Karpas-422 (cell line): ENCODE results near the gene DHX16. TPM values are rescaled to one million over a fixed set of nuclear protein-coding genes. Genes with fewer than 3 reads are reported as not detected.

Source experiments
- DNase-seq: peaks from one replicate; pipeline ENCODE4 v3.0.0-alpha.2; 2015
- H2AFZ ChIP-seq: fragments of 200-600 bp; sonication (generic); 2 replicates; pipeline ENCODE4 v1.6.1; 2014; ENCODE audit warnings: antibody characterized with exemption, low read length, mixed read lengths
- H3K27ac ChIP-seq: fragments of 200-600 bp; sonication (generic); 2 replicates; pipeline ENCODE4 v1.5.1; 2014; ENCODE audit warnings: mild to moderate bottlenecking, low read length, moderate library complexity
- H3K27me3 ChIP-seq: fragments of 200-600 bp; sonication (generic); 2 replicates; pipeline ENCODE4 v1.6.1; 2014; ENCODE audit warnings: low read length, mixed read lengths
- H3K36me3 ChIP-seq: fragments of 200-600 bp; sonication (generic); 2 replicates; pipeline ENCODE4 v1.6.1; 2014; ENCODE audit warnings: low read length, mixed read lengths; ENCODE audit not compliant: insufficient read depth
- H3K4me1 ChIP-seq: fragments of 200-600 bp; sonication (generic); 2 replicates; pipeline ENCODE4 v1.6.1; 2014; ENCODE audit warnings: mild to moderate bottlenecking, low read length, mixed read lengths
- H3K4me2 ChIP-seq: fragments of 200-600 bp; sonication (generic); 2 replicates; pipeline ENCODE4 v1.6.1; 2014; ENCODE audit warnings: low read length, low read depth, mild to moderate bottlenecking; ENCODE audit not compliant: poor library complexity, severe bottlenecking
- H3K4me3 ChIP-seq: fragments of 200-600 bp; sonication (generic); 2 replicates; pipeline ENCODE4 v1.5.1; 2014; ENCODE audit warnings: mild to moderate bottlenecking, antibody characterized with exemption, low read length, mixed read lengths
- H3K79me2 ChIP-seq: fragments of 200-600 bp; sonication (generic); 2 replicates; pipeline ENCODE4 v1.6.1; 2014; ENCODE audit warnings: mild to moderate bottlenecking, low read length, mixed read lengths
- H3K9ac ChIP-seq: fragments of 200-600 bp; sonication (generic); 2 replicates; pipeline ENCODE4 v1.6.0; 2014; ENCODE audit warnings: low read length
- H3K9me2 ChIP-seq: fragments of 200-600 bp; sonication (generic), shearing (Covaris generic); replicated peaks from 2 replicates; pipeline ENCODE4 v1.6.0; 2014; ENCODE audit warnings: mild to moderate bottlenecking, low read length, moderate library complexity; ENCODE audit not compliant: insufficient read depth
- H3K9me3 ChIP-seq: fragments of 300-700, 200-600 bp; sonication (generic); 2 replicates; pipeline ENCODE4 v1.6.1; 2014; ENCODE audit warnings: low read length, mixed read lengths
- H4K20me1 ChIP-seq: fragments of 200-600 bp; sonication (generic); 2 replicates; pipeline ENCODE4 v1.6.1; 2014; ENCODE audit warnings: mild to moderate bottlenecking, antibody characterized with exemption, low read length, low read depth; ENCODE audit not compliant: insufficient read depth
- total RNA-seq: library from RNA; depleted of rRNA; stranded (reverse); fragments of >200 nt; shearing (Covaris generic); gene quantifications from 2 replicates; pipeline ENCODE4 v1.2.3, GENCODE V29; 2014; ENCODE audit warnings: low replicate concordance

DHX16 gene
- total RNA-seq, 1 experiment from 2014 or later = 26.5 TPM

GRCh38 chr6:30656513-30656912, 16.3 kb downstream of the DHX16 start:
- H3K9me2 ChIP-seq = no peaks in the 10 kb centered on the region
- no peaks in the 10 kb centered on the region for H3K27me3 ChIP-seq
- H4K20me1 ChIP-seq = no peaks in the 10 kb centered on the region
- no peak overlapping the region for H3K9ac ChIP-seq
- no peaks in the 10 kb centered on the region for H3K4me1 ChIP-seq
- peaks cover 29% of the 10 kb centered on the region for H3K36me3 ChIP-seq
- no peaks in the 10 kb centered on the region for H3K79me2 ChIP-seq
- H3K27ac ChIP-seq = no peak overlapping the region
- H3K4me2 ChIP-seq = no peak overlapping the region
- DNase-seq = no peak
- H3K4me3 ChIP-seq = no peak overlapping the region
- no peak overlapping the region for H2AFZ ChIP-seq
- no peaks in the 10 kb centered on the region for H3K9me3 ChIP-seq

GRCh38 chr6:30655743-30656094, 17.1 kb downstream of the DHX16 start:
- Histone ChIP-seq H3K9me3 (no peaks in the 10 kb centered on the region), H3K9me2 (no peaks in the 10 kb centered on the region), H3K9ac (no peak overlapping the region), H3K4me2 (no peak overlapping the region), H3K27me3 (no peaks in the 10 kb centered on the region), H4K20me1 (no peaks in the 10 kb centered on the region), H3K27ac (no peak overlapping the region), H3K4me3 (no peak overlapping the region), H3K4me1 (no peaks in the 10 kb centered on the region), H3K79me2 (no peaks in the 10 kb centered on the region), H2AFZ (no peak overlapping the region), H3K36me3 (peaks cover 27% of the 10 kb centered on the region)
- DNase-seq = no peak

- H3K4me2 ChIP-seq = no peak overlapping the region
- no peaks in the 10 kb centered on the region for H3K27me3 ChIP-seq
- H3K79me2 ChIP-seq = no peaks in the 10 kb centered on the region
- H4K20me1 ChIP-seq = no peaks in the 10 kb centered on the region
- H2AFZ ChIP-seq = no peak overlapping the region
- H3K4me1 ChIP-seq = no peaks in the 10 kb centered on the region
- H3K4me3 ChIP-seq = no peak overlapping the region
- no peak for DNase-seq
- H3K36me3 ChIP-seq = peaks cover 27% of the 10 kb centered on the region
- H3K9me3 ChIP-seq = no peaks in the 10 kb centered on the region
- H3K27ac ChIP-seq = no peak overlapping the region
- no peak overlapping the region for H3K9ac ChIP-seq
- no peaks in the 10 kb centered on the region for H3K9me2 ChIP-seq
Measured at GRCh38 chr6:30654798-30655742, 17.7 kb downstream of the DHX16 start.

- 0 out of 2 replicates have a peak, but pooled peaks cover 3% of the 10 kb centered on the region for H4K20me1 ChIP-seq
- H3K27ac ChIP-seq = no peak overlapping the region
- no peak overlapping the region for H2AFZ ChIP-seq
- H3K9me3 ChIP-seq = no peaks in the 10 kb centered on the region
- no peaks in the 10 kb centered on the region for H3K9me2 ChIP-seq
- no peak overlapping the region for H3K9ac ChIP-seq
- H3K27me3 ChIP-seq = no peaks in the 10 kb centered on the region
- no peak overlapping the region for H3K4me3 ChIP-seq
- H3K4me1 ChIP-seq = peaks cover 12% of the 10 kb centered on the region
- H3K4me2 ChIP-seq = no peak overlapping the region
- H3K79me2 ChIP-seq = peaks cover 30% of the 10 kb centered on the region
- DNase-seq = no peak
- peaks cover 17% of the 10 kb centered on the region for H3K36me3 ChIP-seq
Measured at GRCh38 chr6:30651143-30651542, 21.7 kb downstream of the DHX16 start.

GRCh38 chr6:30647242-30648116, 25.3 kb downstream of the DHX16 start:
- H3K9ac ChIP-seq = peak overlapping the region; percentile 96
- H3K79me2 ChIP-seq = peaks cover 54% of the 10 kb centered on the region
- peak; percentile 91 for DNase-seq
- H3K4me3 ChIP-seq = peak overlapping the region; percentile 85
- no peaks in the 10 kb centered on the region for H3K9me2 ChIP-seq
- peaks cover 19% of the 10 kb centered on the region for H3K4me1 ChIP-seq
- peaks cover 8% of the 10 kb centered on the region; the same call in 1 of the 2 replicates for H4K20me1 ChIP-seq
- H3K27me3 ChIP-seq = no peaks in the 10 kb centered on the region
- H3K4me2 ChIP-seq = peak overlapping the region; percentile 89
- peak overlapping the region; percentile 79 for H3K27ac ChIP-seq
- peak overlapping the region; percentile 94 for H2AFZ ChIP-seq
- no peaks in the 10 kb centered on the region for H3K9me3 ChIP-seq
- H3K36me3 ChIP-seq = peaks cover 4% of the 10 kb centered on the region; the same call in 1 of the 2 replicates

GRCh38 chr6:30646450-30647241, 26.2 kb downstream of the DHX16 start, which contains the start of gene C6orf136:
C6orf136 (plus strand) TSS chr6:30647133; CDS start chr6:30647232, 99 bp downstream.
- Histone ChIP-seq H3K27me3 (no peaks in the 10 kb centered on the region), H3K9ac (peak within 1 kb of the TSS; percentile 96), H4K20me1 (peaks cover 8% of the 10 kb centered on the region; the same call in 1 of the 2 replicates), H2AFZ (peak within 1 kb of the TSS; percentile 94), H3K27ac (peak within 1 kb of the TSS; percentile 79), H3K4me3 (peak within 1 kb of the TSS; percentile 85), H3K9me3 (no peaks in the 10 kb centered on the region), H3K4me1 (peaks cover 19% of the 10 kb centered on the region), H3K4me2 (peak within 1 kb of the TSS; percentile 89), H3K9me2 (no peaks in the 10 kb centered on the region), H3K79me2 (peaks cover 54% of the 10 kb centered on the region), H3K36me3 (no peaks in the 10 kb centered on the region; the same call in 1 of the 2 replicates)
- peak; percentile 97 for DNase-seq

GRCh38 chr6:30645989-30646388, 26.8 kb downstream of the DHX16 start:
- no peak overlapping the region for H2AFZ ChIP-seq
- peaks cover 19% of the 10 kb centered on the region for H3K4me1 ChIP-seq
- H3K9ac ChIP-seq = peak overlapping the region; percentile 50
- H3K79me2 ChIP-seq = peaks cover 54% of the 10 kb centered on the region
- no peaks in the 10 kb centered on the region for H3K27me3 ChIP-seq
- H3K4me2 ChIP-seq = peak overlapping the region; percentile 89
- H3K9me3 ChIP-seq = no peaks in the 10 kb centered on the region
- no peaks in the 10 kb centered on the region for H3K9me2 ChIP-seq
- H4K20me1 ChIP-seq = peaks cover 8% of the 10 kb centered on the region; the same call in 1 of the 2 replicates
- peak overlapping the region; percentile 85; the same call in 1 of the 2 replicates for H3K4me3 ChIP-seq
- no peaks in the 10 kb centered on the region for H3K36me3 ChIP-seq
- no peak for DNase-seq
- H3K27ac ChIP-seq = no peak overlapping the region
